GM19324 (cell line): ENCODE data around the gene DLX2.
"Not testable (repeated sequence)": the region's sequence is repeated elsewhere in the genome, so short reads cannot be mapped to it uniquely, and the experiment has no call there.

Experiments
- ATAC-seq: cut with Tn5 transposase; IDR thresholded peaks from one replicate; pipeline ENCODE4 v1.9.1; 2021; ENCODE audit warnings: mild to moderate bottlenecking, moderate library complexity; ENCODE audit not compliant: unreplicated experiment, low FRiP score

The DLX2 gene

DNA sequence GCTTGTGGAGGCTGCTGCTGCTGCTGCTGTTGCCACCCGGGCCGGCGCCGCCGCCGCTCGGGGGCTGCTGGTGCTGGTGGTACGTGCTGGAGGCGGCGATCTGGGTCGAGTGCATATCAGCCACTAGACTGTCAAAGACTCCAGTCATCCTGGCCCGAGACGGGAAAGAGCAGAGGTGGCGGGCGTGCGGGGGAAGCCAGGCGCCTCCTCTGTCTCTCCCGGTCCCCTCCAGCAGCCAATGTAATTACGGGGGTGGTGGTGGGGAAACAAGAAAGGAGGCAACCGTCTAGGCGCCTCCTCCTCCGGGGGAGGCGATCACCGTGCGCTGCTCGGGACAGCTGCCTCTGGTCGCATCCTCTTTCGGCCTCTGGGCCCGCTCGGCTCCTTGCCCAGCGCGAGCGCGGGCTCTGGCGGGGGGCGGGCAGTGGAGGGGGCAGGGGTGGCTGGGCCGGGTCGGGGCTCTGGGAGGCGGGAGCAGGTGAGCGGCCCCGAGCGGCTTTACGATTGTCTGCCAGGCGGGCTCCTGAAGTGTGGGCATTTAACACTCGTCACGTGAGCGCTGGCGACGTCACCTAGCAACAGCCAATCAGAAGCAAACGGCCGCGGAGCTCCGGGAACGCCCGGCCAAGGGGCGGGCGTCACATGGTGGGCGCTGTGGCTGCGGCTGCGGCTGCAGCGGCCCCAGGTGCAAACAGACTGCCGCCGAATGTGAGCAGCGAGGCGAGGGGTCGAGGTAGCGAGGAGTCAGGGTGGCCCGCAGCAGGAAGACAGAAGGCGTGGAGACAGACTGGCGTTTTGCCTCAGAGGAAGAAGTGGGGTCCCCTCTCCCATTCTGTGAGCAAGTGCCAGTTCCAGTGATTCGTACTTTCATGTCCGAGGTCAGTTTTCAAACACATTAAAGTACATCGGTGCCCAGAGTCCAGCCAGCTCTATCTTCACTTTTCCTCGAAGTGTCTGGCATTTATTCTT lies at the start of gene DLX2:
DLX2 (minus strand) TSS at position 510 of the 969 bp plus-strand sequence; CDS start at position 148, 362 bp downstream.
- peak; percentile 87 for ATAC-seq

DNA sequence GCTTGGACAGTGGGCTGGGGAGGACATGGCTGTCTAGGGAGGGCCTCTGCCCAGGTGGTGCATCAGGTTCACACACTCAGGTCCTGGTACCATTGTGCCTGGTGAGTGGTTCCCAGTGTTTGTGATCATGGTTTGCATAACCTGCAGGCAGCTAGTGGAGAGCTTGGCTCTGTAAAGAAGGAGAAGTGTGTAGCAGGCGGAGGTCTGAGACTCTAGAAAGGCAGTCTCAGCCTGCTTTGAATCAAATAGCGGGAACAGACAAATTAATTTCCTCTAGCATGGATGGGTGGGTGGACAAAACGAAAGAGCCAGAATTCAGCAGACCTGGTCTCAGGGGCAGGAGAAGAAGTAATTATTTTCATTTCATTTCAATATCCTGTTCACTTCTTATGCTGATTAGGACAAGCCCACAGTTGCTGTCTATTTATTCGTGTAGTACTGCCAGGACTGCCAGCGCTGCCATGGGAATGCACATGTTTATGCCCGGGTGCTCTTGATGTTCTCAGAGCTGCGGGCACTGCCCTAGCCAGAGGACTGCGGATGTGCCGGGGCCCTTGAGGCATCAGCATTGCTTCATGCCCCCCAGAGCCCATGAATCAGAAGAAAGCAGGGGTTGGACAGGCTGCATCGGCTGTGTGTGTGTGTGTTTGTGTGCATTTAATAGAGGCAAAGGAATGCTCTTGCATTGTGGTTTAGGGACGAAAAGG lies 45.4 kb upstream of the DLX2 start:
- no peak for ATAC-seq

- no peak for ATAC-seq
Observed at GRCh38 chr2:172143817-172144216, 41.1 kb upstream of the DLX2 start.

- not testable (repeated sequence) for ATAC-seq
Observed at GRCh38 chr2:172138727-172139126, 36.0 kb upstream of the DLX2 start.

GRCh38 chr2:172137943-172138342 lies 35.2 kb upstream of the DLX2 start:
- ATAC-seq: no peak

DNA sequence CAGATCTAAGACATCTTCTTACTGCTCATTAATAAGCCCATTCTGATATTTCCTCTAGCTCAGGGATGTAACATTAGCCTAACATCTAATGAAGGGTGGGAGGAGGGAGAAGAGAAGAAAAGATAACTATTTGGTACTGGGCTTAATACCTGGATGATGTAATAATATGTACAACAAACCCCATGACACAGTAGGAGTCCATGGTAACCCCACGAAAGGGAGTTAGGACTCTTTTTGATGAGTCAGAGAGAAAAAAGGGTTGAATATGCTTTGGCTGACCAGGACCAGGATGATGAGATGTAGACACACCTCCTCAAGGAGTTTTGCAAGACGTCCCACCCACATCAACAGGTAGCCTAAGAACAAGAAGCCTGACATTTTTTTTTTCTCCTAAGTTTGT lies 34.4 kb upstream of the DLX2 start:
- no peak for ATAC-seq

- ATAC-seq: no peak
Observed at GRCh38 chr2:172135446-172135845, 32.7 kb upstream of the DLX2 start.

DNA sequence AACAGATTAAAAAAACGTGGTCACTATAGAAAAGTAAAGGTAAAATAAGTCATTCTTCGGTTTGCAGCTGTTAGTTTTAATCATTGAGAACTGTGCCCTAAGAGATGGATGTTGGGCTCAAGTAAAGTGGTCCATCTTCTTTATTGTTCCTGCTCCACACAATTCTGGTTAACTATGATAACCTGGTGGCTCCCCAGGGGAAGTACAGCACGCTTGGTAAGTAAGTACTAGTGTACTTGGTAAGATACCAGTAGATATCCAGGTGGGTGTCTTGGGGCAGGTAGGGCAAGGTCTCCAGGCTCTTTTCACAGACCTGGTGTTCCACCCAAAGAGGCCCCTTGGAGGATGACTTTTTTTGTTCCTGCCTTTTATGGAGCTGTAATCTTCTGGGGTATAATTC lies 31.6 kb upstream of the DLX2 start:
- ATAC-seq: no peak

DNA sequence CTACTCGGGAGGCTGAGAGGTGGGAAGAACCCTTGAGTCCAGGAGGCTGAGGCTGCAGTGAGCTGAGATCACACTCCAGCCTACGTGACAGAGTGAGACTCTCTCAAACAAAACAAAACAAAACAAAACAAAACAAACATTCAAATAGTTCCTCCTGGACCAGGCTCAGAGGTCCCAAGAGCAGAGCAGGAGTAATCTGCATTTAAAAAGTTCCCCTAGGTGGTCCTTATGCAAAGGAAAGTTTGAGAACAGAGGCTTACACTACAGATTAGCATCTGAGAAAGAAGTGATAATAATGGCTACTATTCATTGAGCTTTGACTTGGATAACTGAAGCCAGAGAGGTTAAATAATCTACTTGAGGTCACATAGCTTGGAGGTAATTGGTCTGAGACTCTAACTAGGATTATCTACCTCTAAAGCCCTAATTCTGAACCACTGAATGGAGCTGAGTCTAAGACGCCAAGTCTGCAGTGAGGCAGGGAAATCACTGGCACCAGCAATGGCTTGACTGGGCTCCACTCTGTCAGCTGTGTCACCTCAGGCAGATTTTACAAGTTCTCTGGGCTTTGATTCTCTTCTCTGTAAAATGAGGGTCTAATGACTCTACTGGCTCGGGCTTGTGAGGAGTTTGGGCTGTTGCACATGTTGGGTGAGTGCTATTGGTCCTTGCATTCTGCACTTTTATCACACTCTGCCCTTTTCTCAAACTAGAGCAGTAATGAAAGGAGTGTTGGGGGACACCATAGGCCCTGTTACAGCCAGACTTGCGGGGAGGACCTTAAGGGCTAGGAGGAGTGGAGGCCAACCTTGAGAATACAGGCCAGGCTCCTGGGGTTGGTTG lies 29.2 kb upstream of the DLX2 start:
- ATAC-seq: no peak

- ATAC-seq: no peak
Observed at GRCh38 chr2:172129404-172129803, 26.7 kb upstream of the DLX2 start.

DNA sequence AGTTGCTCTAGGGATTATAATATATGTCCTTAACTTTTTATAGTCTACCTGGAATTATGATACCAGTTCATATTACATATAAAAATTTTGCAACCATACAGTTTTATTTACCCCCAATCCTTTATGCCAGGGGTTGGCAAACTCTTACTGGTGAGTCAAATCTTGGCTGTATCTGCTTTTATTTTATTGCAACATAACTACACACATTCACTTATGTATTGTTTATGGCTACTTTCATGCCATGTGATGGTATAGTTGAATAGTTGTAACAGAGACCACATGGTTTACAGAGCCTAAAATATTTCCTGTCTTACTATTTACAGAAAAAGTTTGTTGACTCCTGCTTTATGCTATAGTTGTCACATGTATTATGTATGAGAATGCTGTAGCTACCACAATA lies 25.8 kb upstream of the DLX2 start:
- no peak for ATAC-seq

GRCh38 chr2:172120118-172120517 lies 17.4 kb upstream of the DLX2 start:
- ATAC-seq: no peak

GRCh38 chr2:172119089-172119488 lies 16.4 kb upstream of the DLX2 start:
- ATAC-seq: no peak

DNA sequence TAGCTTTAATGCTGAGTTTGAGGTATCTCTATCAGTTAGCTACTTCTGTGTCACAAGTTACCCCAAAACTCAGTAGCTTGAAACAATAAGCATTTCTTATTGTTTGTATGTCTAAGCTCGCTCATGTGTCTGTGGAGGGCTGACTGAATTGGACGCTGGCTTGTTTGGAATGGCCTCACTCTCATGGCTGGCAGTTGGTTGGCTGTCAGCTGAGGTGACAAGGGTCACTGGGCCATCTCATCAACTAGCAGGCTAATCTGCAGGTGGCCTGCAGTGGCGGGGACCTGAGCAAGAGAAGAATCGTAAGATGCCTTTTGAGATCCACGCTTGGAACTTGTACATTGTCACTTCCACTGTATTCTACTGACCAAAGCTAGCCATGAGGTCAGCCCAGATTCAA lies 13.4 kb upstream of the DLX2 start:
- no peak for ATAC-seq

- ATAC-seq: no peak
Observed at GRCh38 chr2:172114579-172114978, 11.9 kb upstream of the DLX2 start.

DNA sequence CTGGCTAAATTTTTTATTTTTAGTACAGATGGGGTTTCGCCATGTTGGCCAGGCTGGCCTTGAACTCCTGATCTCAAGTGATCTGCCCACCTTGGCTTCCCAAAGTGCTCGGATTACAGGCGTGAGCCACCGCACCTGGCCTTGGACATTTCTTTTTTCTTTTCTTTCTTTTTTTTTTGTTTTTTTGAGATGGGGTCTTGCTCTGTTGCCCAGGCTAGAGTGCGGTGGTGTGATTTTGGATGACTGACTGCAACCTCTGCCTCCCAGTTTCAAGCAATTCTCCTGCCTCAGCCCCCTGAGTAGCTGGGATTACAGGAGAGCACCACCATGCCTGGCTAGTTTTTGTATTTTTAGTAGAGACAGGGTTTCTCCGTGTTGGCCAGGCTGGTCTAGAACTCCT lies 11.5 kb upstream of the DLX2 start:
- ATAC-seq: not testable (repeated sequence)

GRCh38 chr2:172113617-172114016 lies 10.9 kb upstream of the DLX2 start:
- no peak for ATAC-seq

DNA sequence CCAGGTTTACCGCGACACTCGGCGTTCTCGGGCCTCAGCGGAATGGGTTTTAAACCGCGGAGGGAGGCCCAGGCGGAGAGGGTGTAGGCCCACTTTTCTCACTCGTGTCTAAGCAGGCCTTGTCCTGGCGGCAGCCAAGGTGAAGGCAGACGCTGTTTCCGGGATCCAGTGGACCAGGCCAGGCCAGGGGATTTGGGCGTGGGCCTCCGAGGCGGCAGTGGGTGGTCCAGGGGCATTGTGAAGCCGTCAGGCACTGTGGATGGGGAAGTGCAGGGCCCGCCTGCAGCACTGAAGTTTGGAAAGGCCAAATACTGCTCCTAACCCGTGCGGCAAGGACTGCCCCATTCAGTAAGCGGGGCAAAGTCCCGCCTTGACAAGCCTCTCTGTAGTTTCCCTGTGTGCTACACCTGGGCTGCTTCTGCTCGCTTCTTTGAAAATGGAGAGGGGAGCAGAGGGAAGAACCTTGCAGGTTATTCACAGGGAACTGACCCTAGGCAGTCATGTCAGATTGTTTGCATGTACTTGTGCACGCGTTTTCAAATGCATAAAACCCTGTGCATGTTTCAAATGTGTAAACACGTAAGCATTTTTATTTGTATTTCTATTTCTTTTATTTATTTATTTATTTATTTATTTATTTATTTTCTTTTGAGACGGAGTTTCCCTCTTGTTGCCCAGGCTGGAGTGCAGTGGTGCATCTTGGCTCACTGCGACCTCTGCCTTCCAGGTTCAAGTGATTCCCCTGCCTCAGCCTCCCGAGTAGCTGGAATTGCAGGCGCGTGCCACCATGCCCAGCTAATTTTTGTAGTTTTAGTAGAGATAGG lies 7.5 kb upstream of the DLX2 start:
- no peak for ATAC-seq

- no peak for ATAC-seq
Observed at GRCh38 chr2:172109256-172109987, 6.7 kb upstream of the DLX2 start.
